ENCODE measurements around the gene SSNA1.

GRCh38 chr9:137232510-137232909 lies 44.0 kb downstream of the SSNA1 start:
- TF ChIP-seq POLR2A (IDR thresholded peaks at IDR 0.05; ENCODE audit: low read depth, low read length) (no peak), POLR2AphosphoS5 (IDR thresholded peaks at IDR 0.05; ENCODE audit: low read depth, low read length) (no peak), TAF1 (IDR thresholded peaks at IDR 0.05; ENCODE audit: borderline replicate concordance, low read depth, low read length) (no peak)
